Lower leg skin (tissue), 3 donors: ENCODE data around the gene CEP97.

Experiments used
- POLR2A ChIP-seq, 2 donors: fragments of 450-650 bp; IDR thresholded peaks; one replicate each; pipeline ENCODE4 v1.6.1; 2016 to 2017; ENCODE audit warnings: antibody characterized with exemption in 2 of 2, mild to moderate bottlenecking in 1 of 2, moderate library complexity in 1 of 2
- TF ChIP-seq, protein P1 (sequence below), 3 donors: fragments of 450-650 bp; IDR thresholded peaks; one replicate each; pipeline ENCODE4 v1.5.1; 2016; ENCODE audit warnings: antibody characterized with exemption in 3 of 3, mild to moderate bottlenecking in 3 of 3, moderate library complexity in 2 of 3

DNA sequence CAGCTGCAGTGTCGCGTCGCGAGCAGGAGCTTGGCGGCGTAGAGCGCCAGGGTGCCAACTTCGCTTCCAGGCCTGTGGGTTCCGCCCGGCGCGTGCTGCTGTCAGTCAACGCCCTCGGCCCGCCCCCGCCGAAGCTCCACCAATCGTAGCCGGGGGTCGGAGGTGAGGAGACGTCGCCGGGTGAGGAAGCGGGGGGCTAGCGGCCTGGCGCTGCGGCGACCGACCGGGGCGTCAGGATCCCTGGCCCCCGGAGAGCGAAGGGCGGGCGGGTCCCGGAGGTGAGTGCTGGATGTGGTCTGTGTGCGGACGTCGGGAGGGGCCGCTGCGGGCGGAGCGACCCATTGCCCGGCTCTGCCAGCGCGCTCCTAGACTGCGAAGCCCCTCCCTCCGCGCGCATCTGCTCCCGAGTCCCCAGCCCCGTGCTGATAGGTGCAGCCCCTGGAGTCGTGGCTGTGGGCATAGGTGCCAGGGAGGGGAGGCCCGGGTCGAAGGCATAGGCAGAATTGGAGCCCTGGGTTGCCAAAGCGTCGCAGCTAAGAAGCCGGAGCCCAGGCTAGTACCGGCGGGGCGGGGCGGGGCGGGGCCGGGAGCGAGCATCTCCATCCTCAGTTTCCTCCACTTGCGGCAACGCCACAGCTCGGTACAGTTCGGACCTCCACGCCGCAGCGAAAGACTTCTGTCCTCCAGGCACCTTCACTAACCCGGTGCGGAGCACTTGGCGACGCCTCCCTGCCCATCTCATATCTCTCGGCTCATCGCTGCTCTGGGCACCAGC is 54.8 kb downstream of the CEP97 start, which contains the start of gene NXPE3:
- TF ChIP-seq, protein P1, sequence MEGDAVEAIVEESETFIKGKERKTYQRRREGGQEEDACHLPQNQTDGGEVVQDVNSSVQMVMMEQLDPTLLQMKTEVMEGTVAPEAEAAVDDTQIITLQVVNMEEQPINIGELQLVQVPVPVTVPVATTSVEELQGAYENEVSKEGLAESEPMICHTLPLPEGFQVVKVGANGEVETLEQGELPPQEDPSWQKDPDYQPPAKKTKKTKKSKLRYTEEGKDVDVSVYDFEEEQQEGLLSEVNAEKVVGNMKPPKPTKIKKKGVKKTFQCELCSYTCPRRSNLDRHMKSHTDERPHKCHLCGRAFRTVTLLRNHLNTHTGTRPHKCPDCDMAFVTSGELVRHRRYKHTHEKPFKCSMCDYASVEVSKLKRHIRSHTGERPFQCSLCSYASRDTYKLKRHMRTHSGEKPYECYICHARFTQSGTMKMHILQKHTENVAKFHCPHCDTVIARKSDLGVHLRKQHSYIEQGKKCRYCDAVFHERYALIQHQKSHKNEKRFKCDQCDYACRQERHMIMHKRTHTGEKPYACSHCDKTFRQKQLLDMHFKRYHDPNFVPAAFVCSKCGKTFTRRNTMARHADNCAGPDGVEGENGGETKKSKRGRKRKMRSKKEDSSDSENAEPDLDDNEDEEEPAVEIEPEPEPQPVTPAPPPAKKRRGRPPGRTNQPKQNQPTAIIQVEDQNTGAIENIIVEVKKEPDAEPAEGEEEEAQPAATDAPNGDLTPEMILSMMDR (IDR thresholded peaks at IDR 0.05), result no peak
- TF ChIP-seq POLR2A (IDR thresholded peaks at IDR 0.05), result no peak
